ENCODE results near the gene CCDC107. TPM values are rescaled to one million over a fixed set of nuclear protein-coding genes. Genes with fewer than 3 reads are reported as not detected.

The CCDC107 gene
- polyA plus RNA-seq, 2 of the 4 experiments (the other 2 are of a cell fraction) = 13.3 to 20.7 TPM

- FAIRE-seq (no peak), ATAC-seq (peak; percentile 19 to 44), DNase-seq (ENCODE audit: low read depth in 1 of 2, low spot score in 1 of 2) (no peak)
- Histone ChIP-seq H3K27ac (peak overlapping the region; percentile 65 to 98), H3K4me2 (peak overlapping the region; percentile 83), H3K4me3 (peak overlapping the region; percentile 39), H3K9me3 (no peaks in the 10 kb centered on the region), H3K4me1 (peaks cover 33% of the 10 kb centered on the region)
- no peak for TF ChIP-seq PBX3 (IDR thresholded peaks at IDR 0.05)
- no peak for TF ChIP-seq CHD4 (IDR thresholded peaks at IDR 0.05; ENCODE audit: borderline replicate concordance)
- no peak for TF ChIP-seq NR3C1 (IDR thresholded peaks at IDR 0.05)
- TF ChIP-seq CBX8 (IDR thresholded peaks at IDR 0.05) = no peak
- no peak for TF ChIP-seq BHLHE40 (IDR thresholded peaks at IDR 0.05; ENCODE audit: low read depth, low read length)
- TF ChIP-seq JUN (IDR thresholded peaks at IDR 0.05) = no peak
- no peak for TF ChIP-seq POLR2AphosphoS2 (conservative IDR thresholded peaks at IDR 0.05; ENCODE audit: low read length)
- no peak for TF ChIP-seq MAZ (IDR thresholded peaks at IDR 0.05; ENCODE audit: borderline replicate concordance, low read depth, low read length)
- TF ChIP-seq EP300 (IDR thresholded peaks at IDR 0.05) = no peak
- no peak for TF ChIP-seq SREBF2 (IDR thresholded peaks at IDR 0.05)
- TF ChIP-seq BCL3 (IDR thresholded peaks at IDR 0.05) = no peak
- no peak for TF ChIP-seq NFE2L2 (conservative IDR thresholded peaks at IDR 0.05; ENCODE audit: low read length)
- TF ChIP-seq KDM1A (IDR thresholded peaks at IDR 0.05; ENCODE audit: low read depth) = no peak
- 46% methylated on average over 25 of the region's 25 CpGs for WGBS (ENCODE audit: missing lambda C conversion rate)
- POLR2A ChIA-PET = interaction anchor here (1.0 to 3.1 kb wide), 9 partner anchors 11 to 139 kb away, joined by 3 to 38 read pairs (median 7); partner anchors contain the start of genes CREB3, GBA2, RGP1 and TESK1
- CTCF ChIA-PET = interaction anchor here (1.1 to 21.5 kb wide), 14 partner anchors 8 to 238 kb away, joined by 3 to 498 read pairs (median 9); partner anchors contain the start of genes ARHGEF39, CA9, CREB3 and TLN1
These were observed 1.1 kb upstream of the CCDC107 start for GRCh38 chr9:35656831-35657545.

GRCh38 chr9:35657546-35658136 lies 451 bp upstream of the CCDC107 start, which contains the start of gene RMRP:
Gene RMRP, minus strand, starts transcription at chr9:35658019.
- under 1% methylated on average over 42 of the region's 42 CpGs for WGBS (ENCODE audit: missing lambda C conversion rate)
- H3K4me3 ChIP-seq = peak within 1 kb of the TSS; percentile 68
- H3K4me1 ChIP-seq = peaks cover 26% of the 10 kb centered on the region
- ChIA-PET POLR2A (interaction anchor here (0.5 to 3.1 kb wide), 13 partner anchors 10 to 578 kb away, joined by 3 to 38 read pairs (median 5); partner anchors contain the start of genes CREB3, FANCG, GBA2 and RGP1), CTCF (interaction anchor here (0.6 to 21.5 kb wide), 20 partner anchors 10 to 288 kb away, joined by 3 to 498 read pairs (median 6); partner anchors contain the start of genes CA9, CREB3, MSMP and SPAG8)
- ATAC-seq = peak; percentile 89 to 95
- H3K27ac ChIP-seq = peak within 1 kb of the TSS; percentile 93 to 98
- H3K9me3 ChIP-seq = no peaks in the 10 kb centered on the region
- FAIRE-seq = peak; percentile 74
- DNase-seq (ENCODE audit: low read depth in 1 of 2, low spot score in 1 of 2) = peak; percentile 98 to 100
- H3K4me2 ChIP-seq = peak within 1 kb of the TSS; percentile 83
- TF ChIP-seq ATOH8 (CRISPR knock-in tag; IDR thresholded peaks at IDR 0.05; ENCODE audit: low read depth) = no peak
- peak in 1 of 2 experiments; percentile 32; a peak in 1 of 5 replicates for TF ChIP-seq JUN (IDR thresholded peaks at IDR 0.05)
- TF ChIP-seq JUNB (IDR thresholded peaks at IDR 0.05) = no peak
- TF ChIP-seq BCL3 (IDR thresholded peaks at IDR 0.05) = peak; percentile 51; the same call in 1 of the 3 replicates
- TF ChIP-seq E2F6 (IDR thresholded peaks at IDR 0.05; ENCODE audit: borderline replicate concordance, low read depth) = peak; percentile 96
- TF ChIP-seq MYC (IDR thresholded peaks at IDR 0.05; ENCODE audit: borderline replicate concordance, low read length) = peak; percentile 98
- peak; percentile 27; the same call in 1 of the 2 replicates for TF ChIP-seq TP53 (CRISPR knock-in tag; IDR thresholded peaks at IDR 0.05)
- peak; percentile 63; the same call in 1 of the 2 replicates for TF ChIP-seq PBX3 (IDR thresholded peaks at IDR 0.05)
- TF ChIP-seq HES2 (IDR thresholded peaks at IDR 0.05) = no peak
- peak; percentile 95 for TF ChIP-seq BHLHE40 (IDR thresholded peaks at IDR 0.05; ENCODE audit: low read depth, low read length)
- TF ChIP-seq SMC3 (IDR thresholded peaks at IDR 0.05) = peak; percentile 42
- TF ChIP-seq RAD21 (conservative IDR thresholded peaks at IDR 0.05 in 1 of 2, IDR thresholded peaks at IDR 0.05 in 1 of 2) = peak in 1 of 2 experiments; percentile 34; a peak in 4 of 5 replicates
- 0 out of 2 replicates have a peak, but pooled peaks have one; percentile 43 for TF ChIP-seq RNF2 (IDR thresholded peaks at IDR 0.05; ENCODE audit: borderline replicate concordance, low read depth)
- peak in 1 of 2 experiments; percentile 43; a peak in 1 of 4 replicates for TF ChIP-seq CEBPB (IDR thresholded peaks at IDR 0.05)
- TF ChIP-seq POLR2A (IDR thresholded peaks at IDR 0.05; ENCODE audit: low read length) = no peak
- TF ChIP-seq NPAS2 (CRISPR knock-in tag; IDR thresholded peaks at IDR 0.05; ENCODE audit: borderline replicate concordance) = peak; percentile 95
- no peak for TF ChIP-seq EP300 (IDR thresholded peaks at IDR 0.05)
- no peak for TF ChIP-seq NFE2L2 (conservative IDR thresholded peaks at IDR 0.05; ENCODE audit: low read length)
- no peak for TF ChIP-seq FOSL2 (IDR thresholded peaks at IDR 0.05)
- TF ChIP-seq FOSL2 (CRISPR knock-in tag; IDR thresholded peaks at IDR 0.05) = peak; percentile 64

All from A549 (cell line).